Measurements from ENCODE around the gene VLDLR. TPM values are rescaled to one million over a fixed set of nuclear protein-coding genes. Genes with fewer than 3 reads are reported as not detected.

Gene VLDLR
- total RNA-seq, 1 experiment from 2014 or later: 1.2 TPM

DNA sequence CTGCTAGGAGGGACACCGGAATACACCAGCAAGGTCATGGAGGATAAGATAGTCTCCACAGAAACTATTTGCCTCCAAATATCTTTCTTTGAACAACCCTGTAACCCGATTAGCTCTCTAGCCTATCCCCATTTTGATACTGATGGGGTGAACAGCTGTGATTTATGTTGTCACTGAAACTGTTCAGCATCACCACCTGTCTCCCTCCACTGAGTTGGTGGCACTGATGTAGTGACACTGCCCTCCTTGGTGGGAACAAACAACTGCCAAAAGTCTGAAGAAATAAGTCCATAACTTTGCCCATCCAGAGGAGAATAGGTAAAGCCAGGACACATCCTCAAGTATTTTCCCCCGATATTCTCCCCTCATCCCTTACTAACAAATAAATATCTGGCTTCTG is 71.5 kb downstream of the VLDLR start:
- Histone ChIP-seq H2AFZ (ENCODE audit: low read length) (no peak overlapping the region), H3K36me3 (ENCODE audit: low read depth, low read length) (no peaks in the 10 kb centered on the region), H3K27me3 (ENCODE audit: low read length) (no peaks in the 10 kb centered on the region), H3K4me1 (ENCODE audit: insufficient read depth, low read length) (no peaks in the 10 kb centered on the region), H3K4me2 (ENCODE audit: low read length) (no peak overlapping the region), H3K79me2 (ENCODE audit: low read length) (no peaks in the 10 kb centered on the region), H3K27ac (ENCODE audit: low read length) (no peak overlapping the region), H3K9me2 (replicated peaks; ENCODE audit: low read length) (no peaks in the 10 kb centered on the region), H3F3A (ENCODE audit: low read length, unreplicated experiment) (no peaks in the 10 kb centered on the region), H4K20me1 (ENCODE audit: low read length) (no peaks in the 10 kb centered on the region), H3K4me3 (ENCODE audit: low read length) (no peak overlapping the region), H3K9ac (ENCODE audit: low read length) (no peak overlapping the region), H3K9me3 (ENCODE audit: low read length) (no peaks in the 10 kb centered on the region)
- no peak for TF ChIP-seq EZH2 (IDR thresholded peaks at IDR 0.05; ENCODE audit: low read length, unreplicated experiment)
- TF ChIP-seq EZH2phosphoT487 (IDR thresholded peaks at IDR 0.05; ENCODE audit: borderline replicate concordance, low read length): no peak
- TF ChIP-seq, protein P1, sequence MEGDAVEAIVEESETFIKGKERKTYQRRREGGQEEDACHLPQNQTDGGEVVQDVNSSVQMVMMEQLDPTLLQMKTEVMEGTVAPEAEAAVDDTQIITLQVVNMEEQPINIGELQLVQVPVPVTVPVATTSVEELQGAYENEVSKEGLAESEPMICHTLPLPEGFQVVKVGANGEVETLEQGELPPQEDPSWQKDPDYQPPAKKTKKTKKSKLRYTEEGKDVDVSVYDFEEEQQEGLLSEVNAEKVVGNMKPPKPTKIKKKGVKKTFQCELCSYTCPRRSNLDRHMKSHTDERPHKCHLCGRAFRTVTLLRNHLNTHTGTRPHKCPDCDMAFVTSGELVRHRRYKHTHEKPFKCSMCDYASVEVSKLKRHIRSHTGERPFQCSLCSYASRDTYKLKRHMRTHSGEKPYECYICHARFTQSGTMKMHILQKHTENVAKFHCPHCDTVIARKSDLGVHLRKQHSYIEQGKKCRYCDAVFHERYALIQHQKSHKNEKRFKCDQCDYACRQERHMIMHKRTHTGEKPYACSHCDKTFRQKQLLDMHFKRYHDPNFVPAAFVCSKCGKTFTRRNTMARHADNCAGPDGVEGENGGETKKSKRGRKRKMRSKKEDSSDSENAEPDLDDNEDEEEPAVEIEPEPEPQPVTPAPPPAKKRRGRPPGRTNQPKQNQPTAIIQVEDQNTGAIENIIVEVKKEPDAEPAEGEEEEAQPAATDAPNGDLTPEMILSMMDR (conservative IDR thresholded peaks at IDR 0.05; ENCODE audit: low read depth, low read length): no peak
- no peak for ATAC-seq
- ChIA-PET POLR2A (ENCODE audit: unreplicated experiment) (no interaction called here), CTCF (no interaction called here)
- no TSS peak for BruUV-seq (replicated peaks)
- no peak for DNase-seq
- intact Hi-C loops (cut with micrococcal nuclease): no loop called here

DNA sequence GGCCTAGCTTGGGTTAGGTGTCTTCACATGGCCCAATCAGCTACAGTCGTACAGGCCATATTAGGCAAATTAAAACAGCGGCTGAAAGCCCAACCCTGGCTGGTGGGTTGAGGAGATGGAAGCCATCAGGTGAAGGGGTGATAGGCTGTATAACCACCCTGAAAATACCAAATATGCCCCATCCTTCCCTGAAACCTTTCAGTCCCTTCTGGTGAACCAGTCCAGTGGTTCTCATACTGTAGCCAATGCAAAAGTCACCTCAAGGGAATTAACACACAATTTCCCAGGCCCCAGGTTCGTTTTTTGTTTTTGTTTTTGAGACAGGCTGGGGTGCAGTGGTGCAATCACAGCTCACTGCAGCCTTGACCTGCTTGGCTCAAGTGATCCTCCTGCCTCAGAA is 75.9 kb downstream of the VLDLR start:
- Histone ChIP-seq H3K79me2 (ENCODE audit: low read length) (no peaks in the 10 kb centered on the region), H3K9me3 (ENCODE audit: low read length) (no peaks in the 10 kb centered on the region), H4K20me1 (ENCODE audit: low read length) (no peaks in the 10 kb centered on the region), H3K36me3 (ENCODE audit: low read depth, low read length) (no peaks in the 10 kb centered on the region), H3K4me2 (ENCODE audit: low read length) (no peak overlapping the region), H3K4me3 (ENCODE audit: low read length) (no peak overlapping the region), H3F3A (ENCODE audit: low read length, unreplicated experiment) (no peaks in the 10 kb centered on the region), H2AFZ (ENCODE audit: low read length) (no peak overlapping the region), H3K9me2 (replicated peaks; ENCODE audit: low read length) (no peaks in the 10 kb centered on the region), H3K27ac (ENCODE audit: low read length) (no peak overlapping the region), H3K4me1 (ENCODE audit: insufficient read depth, low read length) (no peaks in the 10 kb centered on the region), H3K9ac (ENCODE audit: low read length) (no peak overlapping the region), H3K27me3 (ENCODE audit: low read length) (no peaks in the 10 kb centered on the region)
- no peak for ATAC-seq
- BruUV-seq (replicated peaks): no TSS peak
- no peak for DNase-seq
- ChIA-PET CTCF (no interaction called here), POLR2A (ENCODE audit: unreplicated experiment) (no interaction called here)
- intact Hi-C loops (cut with micrococcal nuclease): no loop called here
- no peak for TF ChIP-seq EZH2phosphoT487 (IDR thresholded peaks at IDR 0.05; ENCODE audit: borderline replicate concordance, low read length)
- TF ChIP-seq, protein P1 (conservative IDR thresholded peaks at IDR 0.05; ENCODE audit: low read depth, low read length): no peak
- no peak for TF ChIP-seq EZH2 (IDR thresholded peaks at IDR 0.05; ENCODE audit: low read length, unreplicated experiment)

DNA sequence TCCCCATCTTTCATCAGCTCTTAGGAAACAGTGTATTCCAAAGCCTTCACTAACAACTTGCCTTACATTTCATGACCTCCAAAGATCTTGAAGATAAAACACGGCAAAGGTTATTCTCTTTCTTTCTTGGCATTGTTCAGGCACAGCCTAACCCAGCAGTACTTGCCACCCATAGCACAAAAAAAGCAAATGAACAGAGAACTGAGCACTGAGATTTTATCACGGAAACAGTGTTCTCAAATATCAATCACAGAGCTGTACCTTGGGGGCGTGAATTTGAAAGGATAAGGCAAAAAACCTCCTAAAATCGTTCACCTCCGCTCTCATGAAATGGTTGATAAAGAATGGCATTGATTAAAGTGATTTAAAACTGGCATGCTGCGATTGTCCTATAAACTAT is 78.8 kb downstream of the VLDLR start:
- Histone ChIP-seq H3K4me1 (ENCODE audit: insufficient read depth, low read length) (no peaks in the 10 kb centered on the region), H3K9me2 (replicated peaks; ENCODE audit: low read length) (no peaks in the 10 kb centered on the region), H3K4me2 (ENCODE audit: low read length) (no peak overlapping the region), H3K4me3 (ENCODE audit: low read length) (no peak overlapping the region), H3K9me3 (ENCODE audit: low read length) (no peaks in the 10 kb centered on the region), H3K27me3 (ENCODE audit: low read length) (no peaks in the 10 kb centered on the region), H3K27ac (ENCODE audit: low read length) (no peak overlapping the region), H3F3A (ENCODE audit: low read length, unreplicated experiment) (no peaks in the 10 kb centered on the region), H3K79me2 (ENCODE audit: low read length) (no peaks in the 10 kb centered on the region), H3K36me3 (ENCODE audit: low read depth, low read length) (no peaks in the 10 kb centered on the region), H2AFZ (ENCODE audit: low read length) (no peak overlapping the region), H3K9ac (ENCODE audit: low read length) (no peak overlapping the region), H4K20me1 (ENCODE audit: low read length) (no peaks in the 10 kb centered on the region)
- ATAC-seq: no peak
- ChIA-PET CTCF (no interaction called here), POLR2A (ENCODE audit: unreplicated experiment) (no interaction called here)
- TF ChIP-seq EZH2phosphoT487 (IDR thresholded peaks at IDR 0.05; ENCODE audit: borderline replicate concordance, low read length): no peak
- no TSS peak for BruUV-seq (replicated peaks)
- no peak for DNase-seq
- intact Hi-C loops (cut with micrococcal nuclease): no loop called here

Measured in PC-3 (cell line).